ENCODE data around the gene ACTN1. TPM values are rescaled to one million over a fixed set of nuclear protein-coding genes. Genes with fewer than 3 reads are reported as not detected.

Gene ACTN1
- total RNA-seq, 1 donor from 2014 or later = 98.6 TPM

DNA sequence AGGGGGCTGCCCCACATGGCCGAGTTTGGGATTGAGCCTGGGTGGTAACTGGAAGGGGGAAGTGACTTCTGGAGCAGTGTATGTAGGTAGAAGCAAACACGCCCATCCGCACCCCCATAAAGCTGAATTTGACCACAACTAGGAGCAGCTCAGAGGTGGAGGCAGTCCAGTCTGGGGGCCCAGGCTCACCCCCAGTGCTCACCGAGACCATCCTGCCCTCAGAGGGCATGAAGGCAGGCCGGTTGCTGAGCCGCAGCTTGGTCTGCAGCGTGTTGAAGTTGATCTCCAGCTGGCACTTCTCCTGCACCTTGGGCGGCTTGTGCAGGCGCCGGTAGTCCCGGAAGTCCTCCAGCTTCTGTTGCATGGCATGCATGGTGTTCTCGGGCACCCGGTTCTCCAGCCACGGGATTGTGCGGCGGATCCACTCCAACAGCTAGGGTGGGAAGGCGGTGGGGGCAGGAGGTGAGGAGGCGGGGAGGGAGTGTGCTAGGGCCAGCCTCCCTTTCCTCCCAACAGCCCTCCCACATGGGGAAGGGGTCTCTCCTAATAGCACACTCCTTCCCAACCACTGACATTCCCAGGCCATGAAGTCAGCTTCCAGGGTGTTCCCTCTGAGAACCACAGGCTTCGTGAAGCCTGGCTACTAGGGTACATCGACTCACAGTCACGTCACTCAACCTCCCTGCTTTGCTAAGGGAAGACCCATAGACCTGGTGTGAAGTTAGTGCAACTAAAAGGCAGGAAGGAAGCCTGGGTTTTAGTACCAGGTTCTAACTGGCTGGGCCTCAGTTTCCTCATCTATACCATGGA, 87.0 kb downstream of the ACTN1 start:
- intact Hi-C loops (cut with micrococcal nuclease) = no loop called here

DNA sequence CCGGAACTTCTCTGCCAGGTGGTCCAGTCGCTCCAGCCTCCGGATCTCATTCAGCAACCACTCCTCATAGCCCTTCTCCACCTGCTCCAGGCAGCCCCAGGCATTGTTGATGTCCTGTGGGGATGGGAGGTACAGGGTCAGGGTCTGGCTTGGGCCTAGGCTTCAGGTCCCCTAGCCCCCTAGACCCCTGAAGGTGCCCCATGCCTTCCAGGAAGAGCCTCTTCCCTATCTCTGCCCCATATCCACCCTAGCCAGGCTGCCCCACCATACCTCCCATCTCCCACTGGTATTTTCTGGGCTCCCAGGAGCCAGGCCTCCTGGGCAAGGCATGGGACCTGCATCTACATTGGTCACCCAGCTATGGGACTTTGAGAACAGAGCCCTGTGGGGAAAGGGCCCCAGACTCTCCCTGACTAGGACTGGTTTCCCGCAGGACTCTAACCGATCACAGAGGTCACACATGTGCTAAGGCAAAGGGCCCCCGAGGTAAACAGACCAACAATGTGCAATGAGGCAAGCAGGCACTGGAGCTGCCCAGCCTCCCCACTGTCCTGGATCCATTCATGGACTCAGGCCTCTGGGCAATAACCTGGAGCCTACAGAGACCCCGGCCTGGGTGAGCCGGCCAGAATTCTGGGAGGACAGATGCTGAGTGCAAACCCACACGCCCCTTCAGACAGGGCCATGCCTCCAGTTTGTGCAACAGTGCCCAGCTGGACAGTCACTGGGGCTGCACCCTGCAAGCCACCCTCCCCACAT, 88.8 kb downstream of the ACTN1 start:
- intact Hi-C loops (cut with micrococcal nuclease) = no loop called here

DNA sequence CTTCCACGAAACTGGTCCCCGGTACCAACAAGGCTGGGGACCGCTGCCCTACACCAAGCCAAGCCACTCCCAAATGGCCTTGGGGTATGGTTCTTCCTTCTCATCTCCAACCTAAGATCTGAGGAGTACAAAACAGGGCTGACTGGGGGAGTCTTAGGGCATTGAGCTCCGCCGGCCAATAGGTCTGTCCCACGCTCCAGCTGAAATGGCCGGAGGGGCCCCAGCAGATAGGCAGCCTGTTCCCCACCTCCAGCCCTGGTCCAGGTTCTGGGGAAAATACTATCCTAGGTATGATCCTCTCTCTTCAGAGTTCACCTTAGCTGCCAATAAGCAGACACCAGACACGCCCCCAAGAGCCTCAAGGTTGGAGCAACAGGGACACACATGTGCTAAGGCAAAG, 90.2 kb downstream of the ACTN1 start:
- intact Hi-C loops (cut with micrococcal nuclease) = no loop called here

DNA sequence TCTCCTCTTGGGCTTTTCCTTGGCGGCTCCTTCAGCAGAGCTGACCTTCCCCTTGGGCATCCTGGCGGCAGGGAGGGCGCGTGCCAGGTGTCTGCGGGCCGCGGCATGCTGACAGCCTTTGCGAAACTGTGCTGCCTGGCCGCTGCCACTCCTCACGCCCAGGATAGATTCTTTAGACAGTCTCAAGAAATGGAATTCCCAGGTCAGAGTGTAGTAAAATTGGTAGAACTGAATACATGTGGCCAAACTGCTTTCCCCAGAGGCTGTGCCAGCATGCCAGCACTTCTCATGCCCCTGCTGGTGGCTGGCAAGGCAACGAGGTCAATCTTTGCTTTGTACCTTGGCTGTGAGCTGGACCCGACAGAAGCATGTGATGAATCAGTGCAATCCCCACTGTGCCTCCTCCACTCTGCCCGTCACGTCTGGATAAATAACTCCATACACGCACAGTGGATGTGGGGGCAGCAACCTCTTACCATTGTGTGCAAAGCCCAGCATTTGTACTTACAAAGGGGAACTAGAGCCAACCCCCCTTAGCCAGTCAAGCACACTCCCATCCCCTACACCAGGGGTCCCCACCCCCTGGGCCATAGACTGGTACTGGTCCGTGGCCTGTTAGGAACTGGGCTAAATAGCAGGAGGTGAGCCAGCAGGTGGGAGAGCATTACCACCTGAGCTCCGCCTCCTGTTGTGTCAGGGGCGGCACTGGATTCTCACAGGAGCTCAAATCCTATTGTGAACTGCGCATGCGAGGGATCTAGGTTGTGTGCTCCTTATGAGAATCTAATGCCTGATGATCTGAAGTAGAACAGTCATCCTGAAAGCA, 90.9 kb downstream of the ACTN1 start:
- intact Hi-C loops (cut with micrococcal nuclease) = no loop called here

DNA sequence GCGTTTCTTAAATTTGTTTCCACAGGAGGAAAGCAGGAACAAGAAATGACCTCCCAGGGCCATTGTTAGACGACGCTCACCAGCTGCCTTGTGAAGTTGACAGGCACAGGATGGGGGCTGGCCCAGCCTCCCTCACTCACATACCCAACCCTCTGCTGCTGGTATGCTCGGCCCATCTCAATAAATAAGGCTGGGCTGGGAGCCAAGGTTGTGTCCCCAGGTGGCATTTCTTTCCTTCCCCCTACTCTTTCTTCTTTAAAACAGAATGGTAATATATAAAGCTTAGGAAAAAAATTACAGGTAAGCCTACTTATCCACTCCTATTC, 93.0 kb downstream of the ACTN1 start:
- intact Hi-C loops (cut with micrococcal nuclease) = no loop called here

DNA sequence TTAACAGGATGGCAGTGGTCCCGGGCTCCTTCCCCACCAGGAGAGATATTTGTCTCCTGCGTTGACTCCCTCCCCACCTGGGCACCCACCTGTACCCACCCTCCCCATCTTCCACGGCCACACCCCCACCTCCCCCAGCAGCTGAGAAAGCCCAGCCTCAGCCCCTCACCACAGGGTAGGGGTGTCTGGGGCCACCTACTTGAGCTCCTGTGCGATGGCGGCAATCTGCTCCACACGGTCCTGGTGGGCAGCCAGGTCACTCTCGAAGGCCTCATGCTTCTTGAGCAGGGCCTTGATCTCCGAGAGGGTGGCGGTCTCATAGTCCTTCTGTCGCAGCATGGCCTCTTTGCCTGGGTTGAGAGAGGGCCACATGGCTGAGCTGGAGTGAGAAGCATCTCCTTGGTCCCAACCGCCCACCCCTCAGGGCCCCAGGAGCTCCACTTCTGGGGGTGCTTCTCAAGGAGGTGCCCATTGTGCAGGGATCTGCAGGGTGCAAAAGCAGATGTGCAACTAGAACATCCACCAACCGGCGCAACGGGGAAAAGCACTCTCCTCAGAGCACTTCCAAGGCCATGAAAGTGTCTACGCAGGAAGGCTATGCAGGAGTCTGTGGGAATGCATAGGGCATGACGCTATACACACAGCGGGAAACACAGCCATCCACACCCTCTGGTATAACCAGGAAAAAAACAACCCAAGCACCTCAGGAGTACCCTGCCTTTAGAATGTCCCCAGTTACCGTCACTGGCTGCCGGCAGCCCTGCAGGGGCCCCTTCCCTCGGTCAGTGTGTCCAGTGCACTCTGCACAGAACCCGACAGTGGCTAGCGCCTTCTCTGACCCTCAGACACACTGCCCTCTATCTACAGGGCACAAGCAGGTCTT, 93.6 kb downstream of the ACTN1 start:
- intact Hi-C loops (cut with micrococcal nuclease) = no loop called here

DNA sequence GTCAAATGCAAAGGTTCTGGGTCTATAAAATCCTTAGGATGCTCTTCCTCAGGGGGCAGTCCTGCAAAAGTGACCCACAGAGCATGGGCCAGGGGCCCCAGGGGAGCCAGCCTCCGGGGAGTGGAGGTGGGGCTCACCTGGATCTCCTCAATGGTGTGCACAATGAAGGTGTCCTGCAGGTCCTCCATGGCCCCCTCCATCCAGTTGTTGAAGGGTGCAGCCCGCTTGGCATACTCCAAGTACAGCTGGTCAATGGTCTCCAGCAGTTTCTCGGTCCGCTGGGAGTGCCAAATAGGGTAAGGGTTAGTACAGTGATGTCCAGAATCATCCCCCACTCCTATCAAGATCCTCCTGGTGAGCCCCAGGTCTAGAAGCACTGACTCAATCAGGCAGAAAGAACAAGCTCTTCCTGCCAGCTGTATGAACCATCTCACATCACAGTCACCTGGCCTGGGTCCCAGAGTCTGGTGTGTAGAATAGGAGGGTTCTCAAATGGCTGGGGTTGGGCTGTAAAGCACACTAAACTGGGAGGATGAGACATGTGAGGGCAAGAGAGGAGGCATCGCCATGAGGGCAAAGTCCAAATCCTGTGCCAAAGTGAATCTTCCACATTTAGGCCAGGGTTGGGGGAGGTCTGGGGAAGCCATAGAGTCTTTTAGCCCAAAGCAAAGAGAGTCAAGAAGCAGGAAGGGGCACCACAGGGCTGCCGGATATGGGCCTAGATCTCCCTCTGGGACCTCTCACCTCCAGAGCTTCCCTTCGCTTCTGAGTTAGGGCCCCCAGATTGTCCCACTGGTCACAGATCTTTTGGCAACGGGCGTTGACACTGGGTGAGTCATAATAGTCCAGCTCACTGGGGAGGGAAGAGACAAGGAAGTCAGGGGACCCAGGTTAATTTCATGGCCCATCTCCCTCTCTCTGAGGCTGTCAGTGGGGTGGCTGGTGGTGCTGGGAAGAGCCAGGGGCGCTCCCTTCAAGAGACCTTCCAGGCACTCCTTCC, 94.8 kb downstream of the ACTN1 start:
- intact Hi-C loops (cut with micrococcal nuclease) = no loop called here

DNA sequence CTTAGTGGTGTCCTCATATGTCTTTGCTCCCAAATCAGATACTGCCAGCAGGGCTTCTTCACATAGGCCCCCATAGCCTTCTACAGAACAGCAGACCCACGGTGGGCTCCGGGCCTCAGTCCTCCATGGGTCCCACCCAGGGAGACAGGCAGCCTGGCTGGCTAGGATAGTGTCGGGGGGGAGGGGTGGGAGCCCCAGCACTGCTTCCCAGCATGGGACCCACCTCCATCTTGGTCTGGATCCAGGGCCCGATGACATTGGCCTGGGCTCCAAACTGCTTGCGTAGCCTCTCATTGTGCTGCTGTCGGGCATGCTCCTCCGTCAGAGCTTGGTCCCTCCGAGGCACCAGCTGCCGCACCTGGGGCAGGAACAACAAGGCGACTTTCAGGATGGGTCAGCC, 96.9 kb downstream of the ACTN1 start:
- intact Hi-C loops (cut with micrococcal nuclease) = no loop called here

DNA sequence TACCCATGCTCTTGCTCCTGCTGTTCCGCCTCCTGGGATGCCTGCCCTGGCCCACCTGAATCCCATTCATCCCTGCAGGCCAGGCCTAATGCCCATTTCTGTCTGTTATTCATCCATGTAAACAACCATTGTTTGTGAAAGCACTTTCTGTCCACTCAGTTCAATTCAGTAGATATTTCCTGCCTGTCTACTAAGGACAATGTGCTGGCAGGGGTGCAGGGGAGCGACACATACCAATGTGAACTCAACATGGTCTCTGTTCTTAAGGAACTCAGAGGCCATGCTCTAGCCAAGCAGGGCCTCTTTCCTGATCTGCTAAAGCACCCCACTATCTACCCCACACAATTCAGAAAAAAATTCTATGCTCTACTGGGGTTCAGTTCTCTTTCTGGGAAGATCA, 97.7 kb downstream of the ACTN1 start:
- intact Hi-C loops (cut with micrococcal nuclease) = no loop called here

DNA sequence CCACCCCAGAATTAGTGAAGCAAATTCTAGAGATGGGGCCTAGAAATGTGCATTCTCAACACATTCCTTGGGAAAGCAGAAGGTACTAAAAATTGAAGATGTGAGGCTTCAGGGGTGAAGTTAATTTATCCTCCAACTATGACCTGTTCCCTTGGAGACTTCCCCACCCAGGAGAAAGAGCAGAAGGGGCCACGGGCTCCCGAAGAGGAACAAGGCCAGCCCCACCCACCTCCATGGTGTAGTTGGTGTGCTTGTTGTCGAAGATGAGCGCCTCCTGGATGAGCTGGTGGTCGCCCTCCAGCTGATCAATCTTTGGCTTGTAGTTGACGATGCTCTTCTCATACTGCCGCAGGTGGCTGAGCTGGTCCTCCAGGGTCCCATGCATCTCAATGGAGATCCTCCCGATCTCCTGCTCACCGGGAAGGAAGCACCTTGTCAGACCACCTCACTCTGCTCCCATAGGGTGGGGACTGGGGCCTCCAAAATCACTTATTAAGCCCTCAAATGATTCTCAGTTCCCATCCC, 98.5 kb downstream of the ACTN1 start:
- intact Hi-C loops (cut with micrococcal nuclease) = no loop called here

DNA sequence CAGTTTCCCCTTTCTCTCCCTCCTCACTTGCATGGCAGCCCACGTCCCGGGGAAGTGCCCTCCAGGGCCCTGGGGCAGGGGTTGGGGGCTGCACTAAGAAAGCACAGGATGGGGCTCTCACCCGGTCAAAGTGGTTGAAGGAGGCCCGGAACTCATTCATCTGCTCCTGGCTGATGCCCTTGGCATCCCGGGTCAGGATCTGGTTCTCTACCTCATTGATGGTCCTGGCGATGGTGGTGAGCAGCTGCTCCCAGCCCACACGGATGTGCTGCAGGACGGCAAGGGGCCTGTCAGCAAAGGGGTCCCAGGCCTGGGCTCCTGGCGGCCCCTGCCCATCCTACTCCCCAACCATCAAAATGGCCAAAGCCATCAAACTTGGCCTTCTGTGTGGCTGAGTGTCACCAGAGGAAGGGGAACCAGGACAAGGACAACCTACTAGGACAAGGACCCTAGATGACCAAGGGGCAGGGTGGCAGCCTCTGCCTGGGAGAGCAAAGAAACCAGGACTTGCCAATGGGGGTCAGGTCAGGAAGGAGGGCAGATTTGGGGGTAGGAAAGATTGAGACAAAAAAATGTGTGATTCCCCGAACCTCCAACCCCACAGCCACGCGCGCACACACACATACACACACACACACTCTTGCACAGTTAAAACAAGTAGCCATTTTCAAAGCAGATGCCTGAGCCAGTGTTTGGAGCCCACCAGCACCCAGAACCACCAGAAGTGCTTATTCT, 99.1 kb downstream of the ACTN1 start:
- intact Hi-C loops (cut with micrococcal nuclease) = no loop called here

DNA sequence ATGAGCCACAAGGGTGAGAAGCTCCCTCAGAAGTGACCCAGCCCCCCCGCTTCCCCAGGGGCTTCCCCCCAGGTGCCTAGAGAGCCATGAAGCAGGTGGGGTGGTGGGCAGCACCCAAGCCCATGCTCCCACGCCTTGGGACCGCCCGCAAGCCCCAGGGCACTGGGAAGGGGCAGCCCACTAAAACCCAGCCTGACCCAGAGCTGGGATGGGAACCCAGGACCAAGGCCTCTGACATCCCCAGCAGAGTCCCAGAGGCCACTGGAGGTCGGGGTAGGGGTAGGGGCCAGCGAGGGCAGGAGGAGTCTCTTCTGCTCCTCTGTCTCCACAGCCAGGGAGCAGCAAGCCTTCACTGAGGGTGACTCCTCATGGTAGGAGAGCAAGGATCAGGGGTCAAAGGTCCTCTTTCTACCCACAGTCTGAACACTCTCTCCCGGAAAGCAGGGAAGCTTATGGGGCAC, 99.8 kb downstream of the ACTN1 start:
- intact Hi-C loops (cut with micrococcal nuclease) = no loop called here

DNA sequence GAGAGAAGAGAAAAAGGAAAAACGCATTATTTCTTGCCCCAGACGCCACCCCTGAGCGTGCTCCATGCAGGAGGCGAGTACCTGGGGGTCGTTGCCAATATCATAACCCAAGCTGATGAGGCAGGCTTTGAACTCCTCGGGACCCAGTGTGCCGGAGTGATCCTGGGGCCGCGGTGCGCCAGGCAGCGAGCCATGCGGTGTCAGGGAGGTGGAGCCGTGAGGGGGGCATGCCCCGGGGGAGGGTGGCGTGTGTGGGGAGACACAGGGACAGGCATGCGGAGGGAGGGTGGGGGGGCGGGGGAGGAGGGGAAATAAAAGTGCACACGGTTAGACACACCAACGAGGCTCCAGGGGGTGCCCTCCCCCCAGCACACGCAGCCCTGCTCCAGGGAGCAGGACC, 100.2 kb downstream of the ACTN1 start:
- intact Hi-C loops (cut with micrococcal nuclease) = no loop called here

DNA sequence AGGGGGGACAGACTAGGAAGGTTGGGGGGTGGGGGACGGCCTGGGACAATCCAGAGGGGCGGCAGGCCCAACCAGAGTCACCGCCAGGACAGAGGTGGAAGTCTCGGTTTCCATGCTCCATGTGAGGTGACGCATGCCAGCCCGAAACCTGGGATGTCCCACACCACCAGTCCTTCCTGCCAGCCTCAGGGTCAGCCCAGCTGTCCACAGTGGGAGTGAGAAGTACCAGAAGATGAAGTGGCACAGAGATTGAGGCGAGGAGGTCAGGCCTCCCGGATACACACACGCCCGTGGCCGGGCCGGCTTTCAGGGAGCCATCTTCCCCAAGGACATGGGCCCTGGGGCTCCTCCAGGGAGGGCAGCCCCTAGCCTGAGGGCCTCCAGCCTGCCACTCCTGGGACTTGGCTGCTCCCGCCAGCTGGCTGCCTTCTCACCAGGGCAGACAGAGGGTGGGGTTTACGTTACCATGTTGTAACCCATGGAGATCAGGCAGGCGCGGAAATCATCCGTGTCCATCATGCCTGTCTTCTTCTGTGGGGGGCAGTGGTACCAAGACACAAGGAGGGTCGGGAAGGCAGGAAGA, 101.0 kb downstream of the ACTN1 start:
- intact Hi-C loops (cut with micrococcal nuclease) = no loop called here

DNA sequence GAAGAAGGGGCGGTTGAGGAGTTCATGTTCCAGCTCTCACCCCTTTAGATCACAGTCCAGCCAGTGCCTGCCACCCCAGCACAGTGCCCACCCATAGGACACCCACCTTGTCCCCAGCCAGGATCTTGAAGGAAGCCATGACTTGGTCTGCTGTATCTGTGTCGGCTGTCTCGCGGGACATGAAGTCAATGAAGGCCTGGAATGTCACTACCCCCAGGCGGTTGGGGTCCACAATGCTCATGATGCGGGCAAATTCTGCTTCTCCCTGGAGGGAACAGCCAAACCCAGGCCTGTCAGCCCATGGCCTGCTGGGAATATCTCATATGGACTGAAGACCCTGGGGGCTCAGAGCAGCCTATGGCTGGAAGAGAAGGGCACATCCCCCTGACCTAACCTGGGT, 102.1 kb downstream of the ACTN1 start:
- intact Hi-C loops (cut with micrococcal nuclease) = no loop called here

DNA sequence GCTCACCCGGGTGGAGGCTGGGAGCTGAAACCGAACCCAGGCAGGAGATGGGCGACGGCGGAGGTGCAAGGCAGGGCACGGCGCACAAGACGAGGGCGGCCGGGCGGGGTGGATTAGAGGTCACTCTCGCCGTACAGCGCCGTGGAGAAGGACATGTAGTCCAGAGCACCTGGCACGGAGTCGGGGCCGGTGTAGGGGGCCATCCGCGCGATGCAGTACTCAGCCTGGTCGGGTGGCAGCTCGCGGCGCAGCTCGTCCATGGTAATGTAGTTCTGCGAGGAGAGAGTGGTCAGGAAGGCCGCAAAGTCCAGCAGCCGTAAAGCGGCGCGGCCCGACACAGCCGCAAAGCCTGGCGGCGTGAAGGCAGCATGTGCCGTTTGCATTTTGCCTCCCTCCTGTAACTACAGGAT, 104.4 kb downstream of the ACTN1 start:
- intact Hi-C loops (cut with micrococcal nuclease) = no loop called here

DNA sequence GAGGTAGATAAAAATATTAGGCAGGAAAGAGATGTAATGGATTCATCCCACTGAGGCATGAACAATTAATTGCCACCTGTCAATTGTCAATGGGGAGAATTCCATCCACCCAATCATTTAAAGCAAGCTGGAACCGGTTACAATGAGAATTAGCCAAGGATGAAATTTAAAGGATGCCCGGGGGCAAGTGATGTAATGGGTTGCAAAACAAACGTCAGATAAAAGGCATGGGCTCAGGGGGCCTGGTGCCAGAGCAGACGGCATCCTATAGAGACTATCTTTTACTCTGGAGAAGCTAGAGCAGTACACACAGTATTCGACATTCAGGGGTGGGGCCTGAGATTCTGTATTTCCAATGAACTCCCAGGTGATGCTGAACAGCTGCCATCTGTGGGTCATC, 105.7 kb downstream of the ACTN1 start:
- intact Hi-C loops (cut with micrococcal nuclease) = no loop called here

DNA sequence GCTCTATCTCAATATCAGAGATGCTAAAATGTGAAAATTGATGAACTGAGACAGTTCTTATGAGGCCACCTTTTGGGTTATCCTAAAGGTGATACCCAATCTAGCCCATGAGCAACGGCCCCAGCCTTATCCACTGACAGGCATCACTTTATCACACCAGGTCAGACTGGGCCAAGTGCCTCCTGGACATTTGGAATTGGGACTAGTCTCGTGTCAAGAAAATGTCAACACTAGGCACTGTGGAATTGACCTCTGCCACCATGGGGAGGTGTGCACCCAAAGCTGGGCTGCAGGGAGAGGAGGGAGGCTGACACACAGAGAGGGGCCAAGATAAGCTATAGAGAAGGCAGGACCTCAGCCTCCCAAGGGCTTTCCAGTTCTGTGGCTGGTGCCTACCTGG, 107.7 kb downstream of the ACTN1 start:
- intact Hi-C loops (cut with micrococcal nuclease) = no loop called here
